ENCODE data around the gene E4F1. TPM values are rescaled to one million over a fixed set of nuclear protein-coding genes. Genes with fewer than 3 reads are reported as not detected.
A peak's percentile ranks its signal among the peaks of the same experiment; 100 is the strongest.

Gene E4F1
- total and polyA plus RNA-seq, 9 of the 15 experiments (the other 6 are each of a cell fraction or from before 2014, with no cell fraction given) = 0.48 to 94.9 (median 20.4) TPM

DNA sequence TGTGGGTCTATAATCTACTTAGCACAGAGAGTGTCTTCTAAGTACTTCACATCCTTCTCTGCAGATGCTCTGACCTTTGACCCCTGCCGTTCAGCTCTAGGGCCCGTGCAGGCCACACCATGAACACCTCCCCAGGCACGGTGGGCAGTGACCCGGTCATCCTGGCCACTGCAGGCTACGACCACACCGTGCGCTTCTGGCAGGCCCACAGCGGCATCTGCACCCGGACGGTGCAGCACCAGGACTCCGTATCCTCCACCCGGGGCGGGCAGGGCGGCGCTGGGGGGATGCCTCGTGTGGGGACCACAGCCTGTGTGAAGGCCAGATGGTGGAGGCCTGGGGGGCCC is 17.5 kb upstream of the E4F1 start (continued):
- TF ChIP-seq, protein P1, sequence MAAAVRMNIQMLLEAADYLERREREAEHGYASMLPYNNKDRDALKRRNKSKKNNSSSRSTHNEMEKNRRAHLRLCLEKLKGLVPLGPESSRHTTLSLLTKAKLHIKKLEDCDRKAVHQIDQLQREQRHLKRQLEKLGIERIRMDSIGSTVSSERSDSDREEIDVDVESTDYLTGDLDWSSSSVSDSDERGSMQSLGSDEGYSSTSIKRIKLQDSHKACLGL (CRISPR knock-in tag; IDR thresholded peaks at IDR 0.05; ENCODE audit: borderline replicate concordance, poor library complexity, severe bottlenecking) = no peak
- TF ChIP-seq ZFP1 (CRISPR knock-in tag; IDR thresholded peaks at IDR 0.05) (0 out of 2 replicates have a peak, but pooled peaks have one; percentile 8), ZBED1 (IDR thresholded peaks at IDR 0.05) (no peak), BACH1 (tag; IDR thresholded peaks at IDR 0.05) (no peak), KDM1A (IDR thresholded peaks at IDR 0.05) (peak in 1 of 2 experiments; percentile 34; a peak in 1 of 4 replicates), TCF7L2 (IDR thresholded peaks at IDR 0.05; ENCODE audit: low read depth, low read length) (no peak), NR3C1 (CRISPR knock-in tag; IDR thresholded peaks at IDR 0.05) (0 out of 2 replicates have a peak, but pooled peaks have one; percentile 33), MTA2 (IDR thresholded peaks at IDR 0.05; ENCODE audit: low read depth) (peak; percentile 32; the same call in 1 of the 2 replicates), IFI16 (CRISPR knock-in tag; IDR thresholded peaks at IDR 0.05) (0 out of 2 replicates have a peak, but pooled peaks have one; percentile 55), KLF10 (CRISPR knock-in tag; IDR thresholded peaks at IDR 0.05) (no peak), FOXP1 (CRISPR knock-in tag; IDR thresholded peaks at IDR 0.05) (no peak), ZFX (CRISPR knock-in tag; IDR thresholded peaks at IDR 0.05) (no peak), DPF2 (IDR thresholded peaks at IDR 0.05) (no peak), SIRT6 (IDR thresholded peaks at IDR 0.05; ENCODE audit: low read depth, low read length) (no peak), HMG20B (CRISPR knock-in tag; IDR thresholded peaks at IDR 0.05) (peak; percentile 73; the same call in 1 of the 2 replicates), SRSF3 (IDR thresholded peaks at IDR 0.05; ENCODE audit: insufficient read depth, low read length) (no peak), U2AF1 (optimal IDR thresholded peaks at IDR 0.05; ENCODE audit: low read depth, low read length) (no peak)
- TF ChIP-seq, protein P2, sequence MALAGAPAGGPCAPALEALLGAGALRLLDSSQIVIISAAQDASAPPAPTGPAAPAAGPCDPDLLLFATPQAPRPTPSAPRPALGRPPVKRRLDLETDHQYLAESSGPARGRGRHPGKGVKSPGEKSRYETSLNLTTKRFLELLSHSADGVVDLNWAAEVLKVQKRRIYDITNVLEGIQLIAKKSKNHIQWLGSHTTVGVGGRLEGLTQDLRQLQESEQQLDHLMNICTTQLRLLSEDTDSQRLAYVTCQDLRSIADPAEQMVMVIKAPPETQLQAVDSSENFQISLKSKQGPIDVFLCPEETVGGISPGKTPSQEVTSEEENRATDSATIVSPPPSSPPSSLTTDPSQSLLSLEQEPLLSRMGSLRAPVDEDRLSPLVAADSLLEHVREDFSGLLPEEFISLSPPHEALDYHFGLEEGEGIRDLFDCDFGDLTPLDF (CRISPR knock-in tag; IDR thresholded peaks at IDR 0.05) = 0 out of 2 replicates have a peak, but pooled peaks have one; percentile 49
- TF ChIP-seq, protein P3, sequence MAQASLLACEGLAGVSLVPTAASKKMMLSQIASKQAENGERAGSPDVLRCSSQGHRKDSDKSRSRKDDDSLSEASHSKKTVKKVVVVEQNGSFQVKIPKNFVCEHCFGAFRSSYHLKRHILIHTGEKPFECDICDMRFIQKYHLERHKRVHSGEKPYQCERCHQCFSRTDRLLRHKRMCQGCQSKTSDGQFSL (CRISPR knock-in tag; IDR thresholded peaks at IDR 0.05) = no peak
- TF ChIP-seq, protein P3 (tag; IDR thresholded peaks at IDR 0.05) = peak in 1 of 2 experiments; percentile 27; a peak in 1 of 4 replicates
- TF ChIP-seq, protein P4, sequence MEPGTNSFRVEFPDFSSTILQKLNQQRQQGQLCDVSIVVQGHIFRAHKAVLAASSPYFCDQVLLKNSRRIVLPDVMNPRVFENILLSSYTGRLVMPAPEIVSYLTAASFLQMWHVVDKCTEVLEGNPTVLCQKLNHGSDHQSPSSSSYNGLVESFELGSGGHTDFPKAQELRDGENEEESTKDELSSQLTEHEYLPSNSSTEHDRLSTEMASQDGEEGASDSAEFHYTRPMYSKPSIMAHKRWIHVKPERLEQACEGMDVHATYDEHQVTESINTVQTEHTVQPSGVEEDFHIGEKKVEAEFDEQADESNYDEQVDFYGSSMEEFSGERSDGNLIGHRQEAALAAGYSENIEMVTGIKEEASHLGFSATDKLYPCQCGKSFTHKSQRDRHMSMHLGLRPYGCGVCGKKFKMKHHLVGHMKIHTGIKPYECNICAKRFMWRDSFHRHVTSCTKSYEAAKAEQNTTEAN (CRISPR knock-in tag; IDR thresholded peaks at IDR 0.05) = 0 out of 2 replicates have a peak, but pooled peaks have one; percentile 10
- TF ChIP-seq, protein P5, sequence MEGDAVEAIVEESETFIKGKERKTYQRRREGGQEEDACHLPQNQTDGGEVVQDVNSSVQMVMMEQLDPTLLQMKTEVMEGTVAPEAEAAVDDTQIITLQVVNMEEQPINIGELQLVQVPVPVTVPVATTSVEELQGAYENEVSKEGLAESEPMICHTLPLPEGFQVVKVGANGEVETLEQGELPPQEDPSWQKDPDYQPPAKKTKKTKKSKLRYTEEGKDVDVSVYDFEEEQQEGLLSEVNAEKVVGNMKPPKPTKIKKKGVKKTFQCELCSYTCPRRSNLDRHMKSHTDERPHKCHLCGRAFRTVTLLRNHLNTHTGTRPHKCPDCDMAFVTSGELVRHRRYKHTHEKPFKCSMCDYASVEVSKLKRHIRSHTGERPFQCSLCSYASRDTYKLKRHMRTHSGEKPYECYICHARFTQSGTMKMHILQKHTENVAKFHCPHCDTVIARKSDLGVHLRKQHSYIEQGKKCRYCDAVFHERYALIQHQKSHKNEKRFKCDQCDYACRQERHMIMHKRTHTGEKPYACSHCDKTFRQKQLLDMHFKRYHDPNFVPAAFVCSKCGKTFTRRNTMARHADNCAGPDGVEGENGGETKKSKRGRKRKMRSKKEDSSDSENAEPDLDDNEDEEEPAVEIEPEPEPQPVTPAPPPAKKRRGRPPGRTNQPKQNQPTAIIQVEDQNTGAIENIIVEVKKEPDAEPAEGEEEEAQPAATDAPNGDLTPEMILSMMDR (IDR thresholded peaks at IDR 0.05 in 2 of 3, conservative IDR thresholded peaks at IDR 0.05 in 1 of 3; ENCODE audit: insufficient read depth in 2 of 3, low read depth in 1 of 3, low read length in 3 of 3) = no peak

Data from K562 (cell line).